ENCODE data around the gene GAPVD1. TPM values are rescaled to one million over a fixed set of nuclear protein-coding genes. Genes with fewer than 3 reads are reported as not detected.
A peak's percentile ranks its signal among the peaks of the same experiment; 100 is the strongest.
"Not testable (repeated sequence)": the region's sequence is repeated elsewhere in the genome, so short reads cannot be mapped to it uniquely, and the experiment has no call there.

The GAPVD1 gene
- total and polyA plus RNA-seq, 2 of the 13 experiments (the other 11 are each of a cell fraction or from before 2014, with no cell fraction given): 11.1 to 33.2 TPM

DNA sequence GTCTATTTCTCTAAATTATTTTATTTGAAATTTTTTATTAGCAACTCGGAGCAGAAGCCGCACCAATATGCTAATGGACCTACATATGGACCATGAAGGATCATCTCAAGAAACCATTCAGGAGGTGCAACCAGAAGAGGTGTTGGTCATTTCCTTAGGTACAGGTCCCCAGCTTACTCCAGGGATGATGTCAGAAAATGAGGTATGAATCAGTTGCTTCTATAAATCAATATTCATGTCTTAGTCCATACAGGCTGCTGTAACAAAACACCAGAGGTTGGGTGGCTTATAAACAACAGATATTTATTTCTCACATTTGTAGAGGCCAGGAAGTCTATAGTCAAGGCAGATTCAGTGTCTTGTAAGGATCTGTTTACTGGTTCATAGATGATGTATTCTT is 50.8 kb downstream of the GAPVD1 start:
- H3K4me2 ChIP-seq (ENCODE audit: low read depth, low read length): no peak overlapping the region
- peaks cover 5 to 59% of the 10 kb centered on the region in 2 experiments for H3K36me3 ChIP-seq (replicated peaks in 1 of 2; ENCODE audit: control insufficient read depth in 1 of 2, insufficient read depth in 2 of 2, low read length in 2 of 2)
- no peak for ATAC-seq
- in situ Hi-C loops (cut with HindIII; ENCODE audit: extremely low pct_ligation_motif_present, low pct_unique_long_range_greater_than_20kb): no loop called here
- FAIRE-seq: no peak
- no peaks in the 10 kb centered on the region for H3K27me3 ChIP-seq (ENCODE audit: control insufficient read depth in 1 of 2, insufficient read depth in 2 of 2, low read length in 2 of 2)
- no peak overlapping the region for H2AFZ ChIP-seq (ENCODE audit: low read length)
- intact Hi-C loops (cut with micrococcal nuclease; ENCODE audit: unreplicated experiment): no loop called here
- H3K4me3 ChIP-seq (replicated peaks in 1 of 3; ENCODE audit: insufficient read depth in 1 of 3, low read depth in 2 of 3, low read length in 3 of 3): no peak overlapping the region
- H3K9me3 ChIP-seq (ENCODE audit: low read length): no peaks in the 10 kb centered on the region
- no peak for TF ChIP-seq KMT2A (CRISPR knock-in tag; IDR thresholded peaks at IDR 0.05)
- WGBS (ENCODE audit: low lambda C conversion rate): 100% methylated on average over 2 of the region's 2 CpGs
- BruUV-seq (replicated peaks): no TSS peak
- no peak overlapping the region for H3K27ac ChIP-seq (ENCODE audit: extremely low read length, insufficient read depth, low read length)
- DNase-seq (ENCODE audit: low spot score): no peak
- no peak overlapping the region for H3K9ac ChIP-seq (ENCODE audit: insufficient read depth, low read depth, low read length)
- H3K4me1 ChIP-seq (ENCODE audit: insufficient read depth, low read length): peaks cover 19% of the 10 kb centered on the region
- no peaks in the 10 kb centered on the region for H3K79me2 ChIP-seq (ENCODE audit: insufficient read depth, low read length)
- ChIA-PET POLR2A (no interaction called here), CTCF (ENCODE audit: low intra/inter-chr PET ratio, low total read pairs) (no interaction called here)
- 0 out of 2 replicates have a peak, but pooled peaks cover 3% of the 10 kb centered on the region for H4K20me1 ChIP-seq (ENCODE audit: insufficient read depth, low read length)

DNA sequence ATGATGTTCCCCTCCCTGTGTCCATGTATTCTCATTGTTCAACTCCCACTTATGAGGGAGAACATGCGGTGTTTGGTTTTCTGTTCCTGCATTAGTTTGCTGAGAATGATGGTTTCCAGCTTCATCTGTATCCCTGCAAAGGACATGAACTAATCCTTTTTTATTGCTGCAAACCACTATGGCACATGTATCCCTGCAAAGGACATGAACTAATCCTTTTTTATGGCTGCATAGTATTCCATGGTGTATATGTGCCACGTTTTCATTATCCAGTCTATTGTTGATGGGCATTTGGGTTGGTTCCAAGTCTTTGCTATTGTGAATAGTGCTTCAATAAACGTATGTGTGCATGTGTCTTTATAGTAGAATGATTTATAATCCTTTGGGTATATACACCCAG is 54.7 kb downstream of the GAPVD1 start:
- H3K27me3 ChIP-seq (ENCODE audit: control insufficient read depth in 1 of 2, insufficient read depth in 2 of 2, low read length in 2 of 2); H3K9me3 ChIP-seq (ENCODE audit: low read length); H3K4me3 ChIP-seq (replicated peaks in 1 of 3; ENCODE audit: insufficient read depth in 1 of 3, low read depth in 2 of 3, low read length in 3 of 3); H4K20me1 ChIP-seq (ENCODE audit: insufficient read depth, low read length); in situ Hi-C loops (cut with HindIII; ENCODE audit: extremely low pct_ligation_motif_present, low pct_unique_long_range_greater_than_20kb); POLR2A ChIA-PET; CTCF ChIA-PET (ENCODE audit: low intra/inter-chr PET ratio, low total read pairs); H3K4me2 ChIP-seq (ENCODE audit: low read depth, low read length); BruUV-seq (replicated peaks); DNase-seq (ENCODE audit: low spot score); H2AFZ ChIP-seq (ENCODE audit: low read length); intact Hi-C loops (cut with micrococcal nuclease; ENCODE audit: unreplicated experiment); H3K9ac ChIP-seq (ENCODE audit: insufficient read depth, low read depth, low read length); FAIRE-seq; H3K27ac ChIP-seq (ENCODE audit: extremely low read length, insufficient read depth, low read length); ATAC-seq; H3K79me2 ChIP-seq (ENCODE audit: insufficient read depth, low read length): not testable (repeated sequence)
- Histone ChIP-seq H3K4me1 (ENCODE audit: insufficient read depth, low read length) (peaks cover 12% of the 10 kb centered on the region; the same call in 1 of the 2 replicates), H3K36me3 (replicated peaks in 1 of 2; ENCODE audit: control insufficient read depth in 1 of 2, insufficient read depth in 2 of 2, low read length in 2 of 2) (peaks cover 7 to 49% of the 10 kb centered on the region in 2 experiments)
- 82% methylated on average over 3 of the region's 3 CpGs for WGBS (ENCODE audit: low lambda C conversion rate)

DNA sequence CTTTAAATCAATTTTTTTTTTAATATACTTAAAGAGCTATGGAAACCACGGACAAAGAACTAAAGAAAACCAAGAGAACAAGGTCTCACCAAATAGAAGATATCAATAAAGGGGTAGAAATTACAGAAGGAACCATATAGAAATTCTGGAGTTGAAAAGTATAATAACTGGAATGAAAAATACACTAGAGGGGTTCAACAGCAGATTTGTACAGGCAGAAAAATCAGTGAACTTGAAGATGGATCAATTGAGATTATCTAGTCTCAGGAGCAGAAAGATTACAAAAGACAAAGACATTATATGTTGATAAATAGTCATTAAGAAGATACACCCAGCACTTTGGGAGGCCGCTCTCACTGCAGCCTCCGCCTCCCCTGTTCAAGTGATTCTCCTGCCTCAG is 56.1 kb downstream of the GAPVD1 start:
- ChIA-PET POLR2A (no interaction called here), CTCF (ENCODE audit: low intra/inter-chr PET ratio, low total read pairs) (no interaction called here)
- no peak overlapping the region for H2AFZ ChIP-seq (ENCODE audit: low read length)
- H3K9me3 ChIP-seq (ENCODE audit: low read length): no peaks in the 10 kb centered on the region
- no peak for DNase-seq (ENCODE audit: low spot score)
- no TSS peak for BruUV-seq (replicated peaks)
- H3K4me2 ChIP-seq (ENCODE audit: low read depth, low read length): no peak overlapping the region
- no peaks in the 10 kb centered on the region for H3K27me3 ChIP-seq (ENCODE audit: control insufficient read depth in 1 of 2, insufficient read depth in 2 of 2, low read length in 2 of 2)
- 95% methylated on average over 3 of the region's 3 CpGs for WGBS (ENCODE audit: low lambda C conversion rate)
- no peak overlapping the region for H3K27ac ChIP-seq (ENCODE audit: extremely low read length, insufficient read depth, low read length)
- no peak for FAIRE-seq
- H3K9ac ChIP-seq (ENCODE audit: insufficient read depth, low read depth, low read length): no peak overlapping the region
- peaks cover 12% of the 10 kb centered on the region; the same call in 1 of the 2 replicates for H3K4me1 ChIP-seq (ENCODE audit: insufficient read depth, low read length)
- TF ChIP-seq ZNF160 (CRISPR knock-in tag; IDR thresholded peaks at IDR 0.05) (peak; percentile 99), ZNF83 (CRISPR knock-in tag; IDR thresholded peaks at IDR 0.05; ENCODE audit: borderline replicate concordance) (no peak)
- peaks cover 7 to 49% of the 10 kb centered on the region in 2 experiments for H3K36me3 ChIP-seq (replicated peaks in 1 of 2; ENCODE audit: control insufficient read depth in 1 of 2, insufficient read depth in 2 of 2, low read length in 2 of 2)
- H3K79me2 ChIP-seq (ENCODE audit: insufficient read depth, low read length): no peaks in the 10 kb centered on the region
- no peak for ATAC-seq
- 0 out of 2 replicates have a peak, but pooled peaks cover 3% of the 10 kb centered on the region for H4K20me1 ChIP-seq (ENCODE audit: insufficient read depth, low read length)
- no peak overlapping the region for H3K4me3 ChIP-seq (replicated peaks in 1 of 3; ENCODE audit: insufficient read depth in 1 of 3, low read depth in 2 of 3, low read length in 3 of 3)
- intact Hi-C loops (cut with micrococcal nuclease; ENCODE audit: unreplicated experiment): no loop called here
- in situ Hi-C loops (cut with HindIII; ENCODE audit: extremely low pct_ligation_motif_present, low pct_unique_long_range_greater_than_20kb): no loop called here
